ENCODE results near the gene MERTK. TPM values are rescaled to one million over a fixed set of nuclear protein-coding genes. Genes with fewer than 3 reads are reported as not detected.

MERTK gene
- total RNA-seq, 1 experiment from 2014 or later = 14.5 TPM

DNA sequence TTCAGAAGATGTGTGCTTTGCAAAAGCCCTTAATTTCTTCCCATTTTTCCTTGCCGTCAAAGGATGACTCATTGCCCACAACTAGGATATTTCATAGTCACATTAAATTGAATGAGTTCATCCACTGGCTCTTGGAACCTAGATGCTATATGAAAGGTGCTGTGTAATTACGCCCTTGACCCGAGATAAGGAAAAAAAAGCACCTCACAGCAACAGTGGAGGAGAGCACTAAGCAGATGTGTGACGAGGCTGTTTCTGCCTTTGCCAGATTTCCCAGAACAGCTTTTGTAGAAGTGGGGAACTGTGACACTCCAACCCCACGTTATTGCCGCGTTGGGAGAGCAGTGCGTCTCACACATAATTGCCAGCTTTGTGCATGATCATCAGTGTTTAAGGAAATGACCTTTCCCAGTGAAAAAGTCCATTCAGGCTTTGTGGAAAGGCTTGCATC is 123.4 kb downstream of the MERTK start:
- H3K9me3 ChIP-seq (ENCODE audit: control insufficient read depth, insufficient read depth, low read depth, low read length) = no peaks in the 10 kb centered on the region
- ChIA-PET POLR2A (no interaction called here), CTCF (no interaction called here)
- TF ChIP-seq, protein P1, sequence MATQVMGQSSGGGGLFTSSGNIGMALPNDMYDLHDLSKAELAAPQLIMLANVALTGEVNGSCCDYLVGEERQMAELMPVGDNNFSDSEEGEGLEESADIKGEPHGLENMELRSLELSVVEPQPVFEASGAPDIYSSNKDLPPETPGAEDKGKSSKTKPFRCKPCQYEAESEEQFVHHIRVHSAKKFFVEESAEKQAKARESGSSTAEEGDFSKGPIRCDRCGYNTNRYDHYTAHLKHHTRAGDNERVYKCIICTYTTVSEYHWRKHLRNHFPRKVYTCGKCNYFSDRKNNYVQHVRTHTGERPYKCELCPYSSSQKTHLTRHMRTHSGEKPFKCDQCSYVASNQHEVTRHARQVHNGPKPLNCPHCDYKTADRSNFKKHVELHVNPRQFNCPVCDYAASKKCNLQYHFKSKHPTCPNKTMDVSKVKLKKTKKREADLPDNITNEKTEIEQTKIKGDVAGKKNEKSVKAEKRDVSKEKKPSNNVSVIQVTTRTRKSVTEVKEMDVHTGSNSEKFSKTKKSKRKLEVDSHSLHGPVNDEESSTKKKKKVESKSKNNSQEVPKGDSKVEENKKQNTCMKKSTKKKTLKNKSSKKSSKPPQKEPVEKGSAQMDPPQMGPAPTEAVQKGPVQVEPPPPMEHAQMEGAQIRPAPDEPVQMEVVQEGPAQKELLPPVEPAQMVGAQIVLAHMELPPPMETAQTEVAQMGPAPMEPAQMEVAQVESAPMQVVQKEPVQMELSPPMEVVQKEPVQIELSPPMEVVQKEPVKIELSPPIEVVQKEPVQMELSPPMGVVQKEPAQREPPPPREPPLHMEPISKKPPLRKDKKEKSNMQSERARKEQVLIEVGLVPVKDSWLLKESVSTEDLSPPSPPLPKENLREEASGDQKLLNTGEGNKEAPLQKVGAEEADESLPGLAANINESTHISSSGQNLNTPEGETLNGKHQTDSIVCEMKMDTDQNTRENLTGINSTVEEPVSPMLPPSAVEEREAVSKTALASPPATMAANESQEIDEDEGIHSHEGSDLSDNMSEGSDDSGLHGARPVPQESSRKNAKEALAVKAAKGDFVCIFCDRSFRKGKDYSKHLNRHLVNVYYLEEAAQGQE (IDR thresholded peaks at IDR 0.05; ENCODE audit: insufficient read depth in 1 of 2, low read depth in 2 of 2, low read length in 1 of 2) = no peak
- TF ChIP-seq SIN3A (IDR thresholded peaks at IDR 0.05; ENCODE audit: borderline replicate concordance, insufficient read depth, low read depth, low read length) (no peak), TCF7L2 (IDR thresholded peaks at IDR 0.05; ENCODE audit: low read depth, low read length) (no peak), POLR2AphosphoS5 (IDR thresholded peaks at IDR 0.05; ENCODE audit: low read depth, low read length) (no peak)
- TF ChIP-seq, protein P2, sequence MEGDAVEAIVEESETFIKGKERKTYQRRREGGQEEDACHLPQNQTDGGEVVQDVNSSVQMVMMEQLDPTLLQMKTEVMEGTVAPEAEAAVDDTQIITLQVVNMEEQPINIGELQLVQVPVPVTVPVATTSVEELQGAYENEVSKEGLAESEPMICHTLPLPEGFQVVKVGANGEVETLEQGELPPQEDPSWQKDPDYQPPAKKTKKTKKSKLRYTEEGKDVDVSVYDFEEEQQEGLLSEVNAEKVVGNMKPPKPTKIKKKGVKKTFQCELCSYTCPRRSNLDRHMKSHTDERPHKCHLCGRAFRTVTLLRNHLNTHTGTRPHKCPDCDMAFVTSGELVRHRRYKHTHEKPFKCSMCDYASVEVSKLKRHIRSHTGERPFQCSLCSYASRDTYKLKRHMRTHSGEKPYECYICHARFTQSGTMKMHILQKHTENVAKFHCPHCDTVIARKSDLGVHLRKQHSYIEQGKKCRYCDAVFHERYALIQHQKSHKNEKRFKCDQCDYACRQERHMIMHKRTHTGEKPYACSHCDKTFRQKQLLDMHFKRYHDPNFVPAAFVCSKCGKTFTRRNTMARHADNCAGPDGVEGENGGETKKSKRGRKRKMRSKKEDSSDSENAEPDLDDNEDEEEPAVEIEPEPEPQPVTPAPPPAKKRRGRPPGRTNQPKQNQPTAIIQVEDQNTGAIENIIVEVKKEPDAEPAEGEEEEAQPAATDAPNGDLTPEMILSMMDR (IDR thresholded peaks at IDR 0.05) = no peak
- no peaks in the 10 kb centered on the region for H3K27me3 ChIP-seq (ENCODE audit: control insufficient read depth, insufficient read depth, low read length)
- in situ Hi-C loops (cut with HindIII; ENCODE audit: low pct_unique_long_range_greater_than_20kb, low sequenced_read_pairs) = no loop called here
- no peaks in the 10 kb centered on the region; the same call in 1 of the 2 replicates for H3K36me3 ChIP-seq (ENCODE audit: control insufficient read depth, insufficient read depth, low read length)
- DNase-seq (ENCODE audit: low read depth, low spot score) (no peak), ATAC-seq (no peak)
- no peak overlapping the region for H3K4me3 ChIP-seq (ENCODE audit: low read depth in 2 of 2, low read length in 2 of 2)
- no peaks in the 10 kb centered on the region for H3K4me1 ChIP-seq (ENCODE audit: control insufficient read depth, insufficient read depth, low read length)
- intact Hi-C loops (cut with micrococcal nuclease; ENCODE audit: unreplicated experiment) = no loop called here
- BruUV-seq (replicated peaks) = no TSS peak
- no peak overlapping the region for H3K27ac ChIP-seq (ENCODE audit: low read length)

DNA sequence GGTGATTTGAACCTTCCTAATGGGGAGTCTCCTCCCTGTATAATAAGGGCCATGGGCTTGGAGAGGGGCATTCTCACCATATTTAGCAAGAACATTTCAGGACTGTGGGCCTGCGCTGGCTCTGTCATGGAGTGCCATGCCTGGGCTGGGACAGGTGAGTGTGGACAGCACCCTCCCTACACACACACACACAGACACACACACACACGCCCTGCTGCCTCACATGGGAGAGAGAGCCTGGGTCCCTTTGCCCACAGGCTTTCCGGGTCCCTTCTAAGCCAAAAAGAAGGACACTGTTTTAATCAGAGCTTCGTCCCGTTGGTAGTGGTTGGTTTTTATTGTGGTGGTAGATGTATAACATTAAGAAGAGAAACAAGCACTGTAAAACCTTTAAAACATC is 125.3 kb downstream of the MERTK start:
- ATAC-seq (no peak), DNase-seq (ENCODE audit: low read depth, low spot score) (no peak)
- POLR2A ChIA-PET = no interaction called here
- intact Hi-C loops (cut with micrococcal nuclease; ENCODE audit: unreplicated experiment) = no loop called here
- Histone ChIP-seq H3K9me3 (ENCODE audit: control insufficient read depth, insufficient read depth, low read depth, low read length) (no peaks in the 10 kb centered on the region), H3K27me3 (ENCODE audit: control insufficient read depth, insufficient read depth, low read length) (no peaks in the 10 kb centered on the region), H3K36me3 (ENCODE audit: control insufficient read depth, insufficient read depth, low read length) (no peaks in the 10 kb centered on the region; the same call in 1 of the 2 replicates), H3K4me1 (ENCODE audit: control insufficient read depth, insufficient read depth, low read length) (no peaks in the 10 kb centered on the region), H3K27ac (ENCODE audit: low read length) (no peak overlapping the region), H3K4me3 (ENCODE audit: low read depth in 2 of 2, low read length in 2 of 2) (no peak overlapping the region)
- TF ChIP-seq, protein P1 (IDR thresholded peaks at IDR 0.05; ENCODE audit: insufficient read depth in 1 of 2, low read depth in 2 of 2, low read length in 1 of 2) = no peak
- TF ChIP-seq TCF7L2 (IDR thresholded peaks at IDR 0.05; ENCODE audit: low read depth, low read length) (no peak), SIN3A (IDR thresholded peaks at IDR 0.05; ENCODE audit: borderline replicate concordance, insufficient read depth, low read depth, low read length) (no peak), POLR2AphosphoS5 (IDR thresholded peaks at IDR 0.05; ENCODE audit: low read depth, low read length) (no peak)
- TF ChIP-seq, protein P2 (IDR thresholded peaks at IDR 0.05) = no peak
- in situ Hi-C loops (cut with HindIII; ENCODE audit: low pct_unique_long_range_greater_than_20kb, low sequenced_read_pairs) = no loop called here
- CTCF ChIA-PET = no interaction called here
- BruUV-seq (replicated peaks) = no TSS peak
